Measurements from ENCODE around the gene ITGAV. TPM values are rescaled to one million over a fixed set of nuclear protein-coding genes. Genes with fewer than 3 reads are reported as not detected.

The ITGAV gene
- total RNA-seq, 2 experiments from 2014 or later: 4.7 to 7.5 TPM

GRCh38 chr2:186699742-186700141, 109.9 kb downstream of the ITGAV start:
- Mint-ChIP-seq H3K4me3 (no peak overlapping the region), H3K27me3 (peaks cover 26% of the 10 kb centered on the region), H3K27ac (no peak overlapping the region), H3K4me1 (ENCODE audit: low read depth) (peaks cover 6% of the 10 kb centered on the region), H3K36me3 (ENCODE audit: low read depth) (no peaks in the 10 kb centered on the region), H3K9me3 (no peaks in the 10 kb centered on the region)
- no peak for TF ChIP-seq CTCF (IDR thresholded peaks at IDR 0.05)
- intact Hi-C loops (cut with micrococcal nuclease): no loop called here
- no peak for DNase-seq
- ChIA-PET POLR2A (no interaction called here), CTCF (no interaction called here)
- ATAC-seq: no peak

GRCh38 chr2:186702006-186702405, 112.2 kb downstream of the ITGAV start:
- CTCF ChIA-PET: no interaction called here
- no peak overlapping the region for H3K27ac Mint-ChIP-seq
- no peak overlapping the region for H3K4me3 Mint-ChIP-seq
- no peaks in the 10 kb centered on the region for H3K36me3 Mint-ChIP-seq (ENCODE audit: low read depth)
- intact Hi-C loops (cut with micrococcal nuclease): no loop called here
- no peak for TF ChIP-seq CTCF (IDR thresholded peaks at IDR 0.05)
- peaks cover 10% of the 10 kb centered on the region for H3K27me3 Mint-ChIP-seq
- H3K9me3 Mint-ChIP-seq: no peaks in the 10 kb centered on the region
- POLR2A ChIA-PET: no interaction called here
- DNase-seq: no peak
- H3K4me1 Mint-ChIP-seq (ENCODE audit: low read depth): no peaks in the 10 kb centered on the region
- no peak for ATAC-seq

- Mint-ChIP-seq H3K9me3 (no peaks in the 10 kb centered on the region), H3K4me1 (ENCODE audit: low read depth) (no peaks in the 10 kb centered on the region), H3K4me3 (no peak overlapping the region), H3K27me3 (peaks cover 8% of the 10 kb centered on the region), H3K27ac (no peak overlapping the region), H3K36me3 (ENCODE audit: low read depth) (no peaks in the 10 kb centered on the region)
- ChIA-PET CTCF (no interaction called here), POLR2A (no interaction called here)
- DNase-seq (no peak), ATAC-seq (no peak)
- intact Hi-C loops (cut with micrococcal nuclease): no loop called here
- TF ChIP-seq CTCF (IDR thresholded peaks at IDR 0.05): no peak
Observed at GRCh38 chr2:186702501-186702900, 112.6 kb downstream of the ITGAV start.

GRCh38 chr2:186704897-186705296, 115.0 kb downstream of the ITGAV start:
- Mint-ChIP-seq H3K4me3 (no peak overlapping the region), H3K27ac (no peak overlapping the region), H3K27me3 (peaks cover 4% of the 10 kb centered on the region), H3K9me3 (no peaks in the 10 kb centered on the region), H3K4me1 (ENCODE audit: low read depth) (no peaks in the 10 kb centered on the region), H3K36me3 (ENCODE audit: low read depth) (no peaks in the 10 kb centered on the region)
- no peak for TF ChIP-seq CTCF (IDR thresholded peaks at IDR 0.05)
- ChIA-PET CTCF (no interaction called here), POLR2A (no interaction called here)
- DNase-seq (no peak), ATAC-seq (no peak)
- intact Hi-C loops (cut with micrococcal nuclease): no loop called here

GRCh38 chr2:186709529-186710450, 119.9 kb downstream of the ITGAV start:
- intact Hi-C loops (cut with micrococcal nuclease): no loop called here
- no peaks in the 10 kb centered on the region for H3K36me3 Mint-ChIP-seq (ENCODE audit: low read depth)
- POLR2A ChIA-PET: no interaction called here
- TF ChIP-seq CTCF (IDR thresholded peaks at IDR 0.05): no peak
- DNase-seq: no peak
- H3K9me3 Mint-ChIP-seq: no peaks in the 10 kb centered on the region
- CTCF ChIA-PET: no interaction called here
- ATAC-seq: no peak
- no peaks in the 10 kb centered on the region for H3K4me1 Mint-ChIP-seq (ENCODE audit: low read depth)
- no peak overlapping the region for H3K27ac Mint-ChIP-seq
- no peak overlapping the region for H3K4me3 Mint-ChIP-seq
- H3K27me3 Mint-ChIP-seq: peaks cover 4% of the 10 kb centered on the region
